ENCODE results near the gene PPFIBP2. TPM values are rescaled to one million over a fixed set of nuclear protein-coding genes. Genes with fewer than 3 reads are reported as not detected.

Gene PPFIBP2
- total RNA-seq, 4 donors from 2014 or later: 7.5 to 12.5 (median 10.0) TPM

DNA sequence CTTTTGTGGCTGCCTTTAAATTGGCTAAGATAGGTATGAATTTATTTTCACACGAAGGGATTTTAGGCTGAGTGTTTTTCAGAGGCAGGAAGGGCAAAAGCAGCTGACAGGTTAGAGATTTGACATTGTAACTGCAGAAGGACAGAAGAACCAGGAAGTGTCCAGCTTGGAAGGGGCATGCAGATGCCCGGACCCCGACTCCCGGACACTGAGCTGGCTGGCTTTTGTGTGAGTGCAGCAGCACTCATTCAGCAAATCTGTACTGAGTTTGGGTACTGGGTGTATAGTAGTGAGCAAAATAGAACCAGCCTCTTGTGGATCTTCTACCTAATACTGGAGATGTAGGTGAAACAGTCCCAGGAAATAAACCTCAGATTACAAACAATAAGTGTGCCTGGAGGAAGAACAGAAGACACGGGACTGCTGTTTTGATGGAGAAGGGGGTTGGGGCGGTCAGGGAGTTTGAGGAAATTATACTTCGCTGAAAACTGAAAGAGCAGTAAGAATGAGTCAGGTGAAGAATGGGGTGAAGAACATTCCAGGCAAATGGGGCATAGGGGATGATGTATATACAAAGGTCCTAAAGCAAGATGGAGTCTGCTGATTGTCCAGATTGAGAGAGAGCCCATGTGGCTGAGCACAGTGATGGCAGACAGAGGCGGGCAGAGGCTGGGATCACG is 64.6 kb downstream of the PPFIBP2 start:
- no peak for DNase-seq (ENCODE audit: extremely low spot score)
- peak overlapping the region; percentile 67 to 83 (median 77) for H3K27ac ChIP-seq (replicated peaks in 1 of 4)
- no peaks in the 10 kb centered on the region for H3K36me3 ChIP-seq
- H3K27me3 ChIP-seq: peaks cover 0 to 29% (median 0%) of the 10 kb centered on the region in 4 donors
- peak overlapping the region; percentile 27 to 46 (median 36) for H3K4me3 ChIP-seq
- H3K9me3 ChIP-seq: no peaks in the 10 kb centered on the region
- WGBS: 58% methylated on average over 9 of the region's 9 CpGs
- intact Hi-C loops (cut with DNase I): no loop called here
- H3K4me1 ChIP-seq: peaks cover 57 to 74% (median 66%) of the 10 kb centered on the region in 4 donors
- TF ChIP-seq POLR2A (IDR thresholded peaks at IDR 0.05; ENCODE audit: low read depth) (no peak), POLR2AphosphoS5 (IDR thresholded peaks at IDR 0.05) (no peak), EP300 (IDR thresholded peaks at IDR 0.05) (no peak)
- TF ChIP-seq, protein P1, sequence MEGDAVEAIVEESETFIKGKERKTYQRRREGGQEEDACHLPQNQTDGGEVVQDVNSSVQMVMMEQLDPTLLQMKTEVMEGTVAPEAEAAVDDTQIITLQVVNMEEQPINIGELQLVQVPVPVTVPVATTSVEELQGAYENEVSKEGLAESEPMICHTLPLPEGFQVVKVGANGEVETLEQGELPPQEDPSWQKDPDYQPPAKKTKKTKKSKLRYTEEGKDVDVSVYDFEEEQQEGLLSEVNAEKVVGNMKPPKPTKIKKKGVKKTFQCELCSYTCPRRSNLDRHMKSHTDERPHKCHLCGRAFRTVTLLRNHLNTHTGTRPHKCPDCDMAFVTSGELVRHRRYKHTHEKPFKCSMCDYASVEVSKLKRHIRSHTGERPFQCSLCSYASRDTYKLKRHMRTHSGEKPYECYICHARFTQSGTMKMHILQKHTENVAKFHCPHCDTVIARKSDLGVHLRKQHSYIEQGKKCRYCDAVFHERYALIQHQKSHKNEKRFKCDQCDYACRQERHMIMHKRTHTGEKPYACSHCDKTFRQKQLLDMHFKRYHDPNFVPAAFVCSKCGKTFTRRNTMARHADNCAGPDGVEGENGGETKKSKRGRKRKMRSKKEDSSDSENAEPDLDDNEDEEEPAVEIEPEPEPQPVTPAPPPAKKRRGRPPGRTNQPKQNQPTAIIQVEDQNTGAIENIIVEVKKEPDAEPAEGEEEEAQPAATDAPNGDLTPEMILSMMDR (IDR thresholded peaks at IDR 0.05): no peak

DNA sequence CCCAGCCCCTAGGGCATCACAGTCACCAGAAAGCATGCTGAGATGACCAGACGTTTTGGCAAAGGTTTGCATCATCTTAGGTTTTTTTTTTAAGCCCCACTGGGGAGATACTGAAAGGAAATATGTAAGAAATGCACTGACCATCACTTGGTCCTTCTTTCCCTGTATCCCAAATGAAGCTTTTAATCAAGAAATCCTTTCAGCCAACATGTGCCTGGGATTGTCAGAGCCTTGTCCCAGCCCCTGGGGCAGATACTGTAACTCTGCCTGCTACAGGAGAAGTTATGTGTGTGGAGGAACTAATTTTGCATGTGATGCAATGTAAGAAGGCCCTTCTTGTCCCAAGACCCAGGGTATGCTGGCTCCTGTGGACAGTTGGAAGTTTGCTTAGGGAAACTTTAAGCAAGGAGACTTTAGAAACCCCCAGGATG is 65.6 kb downstream of the PPFIBP2 start:
- TF ChIP-seq POLR2AphosphoS5 (IDR thresholded peaks at IDR 0.05) (no peak), POLR2A (IDR thresholded peaks at IDR 0.05; ENCODE audit: low read depth) (no peak), EP300 (IDR thresholded peaks at IDR 0.05) (no peak)
- TF ChIP-seq, protein P1 (IDR thresholded peaks at IDR 0.05): no peak

DNA sequence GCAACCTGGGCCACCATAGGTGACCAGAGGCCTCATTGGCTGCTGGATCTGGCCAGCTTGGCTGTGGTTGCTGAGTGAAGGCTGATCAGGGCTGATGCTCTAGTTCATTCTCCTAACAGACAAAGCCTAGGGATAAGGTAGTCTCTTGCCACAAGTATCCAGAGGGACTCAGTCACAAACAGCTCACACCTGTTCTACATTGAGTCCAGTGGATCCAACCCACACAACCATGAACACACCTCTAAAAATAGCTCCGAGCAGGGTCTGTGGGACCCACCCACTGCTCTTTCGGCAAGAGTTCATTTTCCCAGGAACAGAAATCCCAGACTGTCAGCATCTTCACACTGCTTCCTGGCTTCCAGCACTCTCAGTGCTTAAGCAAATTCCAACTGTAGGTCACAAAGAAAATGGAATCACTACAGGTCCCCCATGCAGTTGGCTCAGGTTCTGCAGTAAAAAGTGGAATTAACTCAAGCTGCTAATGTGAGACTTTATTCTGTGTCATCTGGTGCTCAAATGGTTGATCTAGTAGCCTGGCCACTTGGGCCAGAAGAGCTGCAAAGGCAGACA is 67.3 kb downstream of the PPFIBP2 start:
- intact Hi-C loops (cut with DNase I): no loop called here
- peaks cover 0 to 19% (median 0%) of the 10 kb centered on the region in 4 donors for H3K27me3 ChIP-seq
- peak overlapping the region in 1 of 4 donors; percentile 6 for H3K27ac ChIP-seq (replicated peaks in 1 of 4)
- DNase-seq (ENCODE audit: extremely low spot score): no peak
- H3K36me3 ChIP-seq: no peaks in the 10 kb centered on the region
- TF ChIP-seq EP300 (IDR thresholded peaks at IDR 0.05) (no peak), POLR2A (IDR thresholded peaks at IDR 0.05; ENCODE audit: low read depth) (no peak), POLR2AphosphoS5 (IDR thresholded peaks at IDR 0.05) (no peak)
- TF ChIP-seq, protein P1 (IDR thresholded peaks at IDR 0.05): no peak
- no peak overlapping the region for H3K4me3 ChIP-seq
- 59% methylated on average over 2 of the region's 2 CpGs for WGBS
- H3K4me1 ChIP-seq: peaks cover 53 to 65% (median 58%) of the 10 kb centered on the region in 4 donors
- H3K9me3 ChIP-seq: no peaks in the 10 kb centered on the region

More for the DNA sequence above, 65.6 kb downstream of the PPFIBP2 start:
- H3K4me1 ChIP-seq: peaks cover 57 to 69% (median 65%) of the 10 kb centered on the region in 4 donors
- DNase-seq (ENCODE audit: extremely low spot score): no peak
- peaks cover 0 to 28% (median 0%) of the 10 kb centered on the region in 4 donors for H3K27me3 ChIP-seq
- intact Hi-C loops (cut with DNase I): no loop called here
- no peaks in the 10 kb centered on the region for H3K9me3 ChIP-seq
- H3K36me3 ChIP-seq: no peaks in the 10 kb centered on the region
- H3K27ac ChIP-seq (replicated peaks in 1 of 4): peak overlapping the region; percentile 67 to 83 (median 77)
- 30% methylated on average over 1 of the region's 1 CpG for WGBS
- H3K4me3 ChIP-seq: no peak overlapping the region

- intact Hi-C loops (cut with DNase I): no loop called here
- H3K9me3 ChIP-seq: no peaks in the 10 kb centered on the region
- no peaks in the 10 kb centered on the region for H3K36me3 ChIP-seq
- H3K27ac ChIP-seq (replicated peaks in 1 of 4): peak overlapping the region in 1 of 4 donors; percentile 5
- peaks cover 39 to 54% (median 47%) of the 10 kb centered on the region in 4 donors for H3K4me1 ChIP-seq
- DNase-seq (ENCODE audit: extremely low spot score): no peak
- H3K4me3 ChIP-seq: no peak overlapping the region
- WGBS: 72% methylated on average over 2 of the region's 2 CpGs
- TF ChIP-seq POLR2AphosphoS5 (IDR thresholded peaks at IDR 0.05) (no peak), POLR2A (IDR thresholded peaks at IDR 0.05; ENCODE audit: low read depth) (no peak), EP300 (IDR thresholded peaks at IDR 0.05) (no peak)
- TF ChIP-seq, protein P1 (IDR thresholded peaks at IDR 0.05): no peak
- peaks cover 0 to 10% (median 0%) of the 10 kb centered on the region in 4 donors for H3K27me3 ChIP-seq
Measured at GRCh38 chr11:7582338-7582985, 68.7 kb downstream of the PPFIBP2 start.

Data from esophagus muscularis mucosa (tissue), 4 donors.